Sigmoid colon (tissue), 7 donors: ENCODE data around the gene ANAPC16. TPM values are rescaled to one million over a fixed set of nuclear protein-coding genes. Genes with fewer than 3 reads are reported as not detected.
A peak's percentile ranks its signal among the peaks of the same experiment; 100 is the strongest.

Source experiments
- DNase-seq: peaks from one replicate; pipeline ENCODE4 v3.0.0-alpha.2; 2019
- H3K27ac ChIP-seq, 4 donors: fragments of 200-600 bp; sonication (generic); one replicate each; pipeline ENCODE4 v1.5.1; 2016 to 2019; ENCODE audit warnings: mild to moderate bottlenecking in 1 of 4
- H3K27me3 ChIP-seq, 3 donors: fragments of 200-600 bp; sonication (generic); one replicate each; pipeline ENCODE4 v1.5.1; 2019; ENCODE audit warnings: mild to moderate bottlenecking in 1 of 3
- H3K36me3 ChIP-seq, 4 donors: fragments of 200-600 bp; sonication (generic); one replicate each; pipeline ENCODE4 v1.5.1; 2016 to 2019
- H3K4me1 ChIP-seq, 4 donors: fragments of 200-600 bp; sonication (generic); one replicate each; pipeline ENCODE4 v1.5.1; 2017 to 2019
- H3K4me3 ChIP-seq, 4 donors: fragments of 200-600 bp; sonication (generic); one replicate each; pipeline ENCODE4 v1.5.1; 2017 to 2019; ENCODE audit warnings: mild to moderate bottlenecking in 2 of 4, moderate library complexity in 1 of 4
- H3K9me3 ChIP-seq, 4 donors: fragments of 200-600 bp in 3 of 4; sonication (generic) in 3 of 4; one replicate each; pipeline versions ENCODE4 v1.5.1 to v1.6.1; 2013 to 2019
- EP300 ChIP-seq, 4 donors: sonication (generic); formaldehyde crosslinking; IDR thresholded peaks; one replicate each; pipeline ENCODE4 v1.6.1; 2017; ENCODE audit warnings: antibody characterized with exemption in 4 of 4
- POLR2A ChIP-seq, 2 donors: fragments of 450-650 bp; IDR thresholded peaks; one replicate each; pipeline ENCODE4 v1.6.1; 2016; ENCODE audit warnings: antibody characterized with exemption in 2 of 2, mild to moderate bottlenecking in 2 of 2, moderate library complexity in 2 of 2
- POLR2AphosphoS5 ChIP-seq, 4 donors: sonication (generic); formaldehyde crosslinking; IDR thresholded peaks; one replicate each; pipeline ENCODE4 v1.6.1; 2017; ENCODE audit warnings: antibody characterized with exemption in 4 of 4
- WGBS, 2 donors: extraction: QIAGEN DNeasy Blood & Tissue Kit; methylation state at CpG; one replicate each; pipeline ENCODE4 v1.1.7; 2013; 5-methylcytosine and 5-hydroxymethylcytosine counted together
- intact Hi-C: fragments of 100-400 bp; cut with DNase I; formaldehyde crosslinking; loops from one replicate; pipeline ENCODE4 v1.15.1; 2023
- polyA plus RNA-seq, 3 donors: library from polyadenylated mRNA; stranded (reverse); fragments of 200-250 nt; gene quantifications; one replicate each; pipeline ENCODE4 v1.2.3, GENCODE V29; 2013
- total RNA-seq, 4 donors: library from RNA; depleted of rRNA; stranded (reverse); fragments of >200 nt; gene quantifications; one replicate each; pipeline ENCODE4 v1.1.0, GENCODE V29; 2016
- TF ChIP-seq, protein P1 (sequence below), 4 experiments: fragments of 450-650 bp in 3 of 4; fragments of 200-600 bp in 1 of 4; IDR thresholded peaks; one replicate each; pipeline ENCODE4 v1.5.1; 2016 to 2019; ENCODE audit warnings: antibody characterized with exemption in 4 of 4, mild to moderate bottlenecking in 3 of 4, moderate library complexity in 2 of 4
- donor health status: healthy with polysubstance abuse.
- donor health status: Bipolar disorder and iron deficiency.
- donor health status: healthy.

ANAPC16 gene
- total and polyA plus RNA-seq, 7 donors = 80.0 to 228 (median 187) TPM

DNA sequence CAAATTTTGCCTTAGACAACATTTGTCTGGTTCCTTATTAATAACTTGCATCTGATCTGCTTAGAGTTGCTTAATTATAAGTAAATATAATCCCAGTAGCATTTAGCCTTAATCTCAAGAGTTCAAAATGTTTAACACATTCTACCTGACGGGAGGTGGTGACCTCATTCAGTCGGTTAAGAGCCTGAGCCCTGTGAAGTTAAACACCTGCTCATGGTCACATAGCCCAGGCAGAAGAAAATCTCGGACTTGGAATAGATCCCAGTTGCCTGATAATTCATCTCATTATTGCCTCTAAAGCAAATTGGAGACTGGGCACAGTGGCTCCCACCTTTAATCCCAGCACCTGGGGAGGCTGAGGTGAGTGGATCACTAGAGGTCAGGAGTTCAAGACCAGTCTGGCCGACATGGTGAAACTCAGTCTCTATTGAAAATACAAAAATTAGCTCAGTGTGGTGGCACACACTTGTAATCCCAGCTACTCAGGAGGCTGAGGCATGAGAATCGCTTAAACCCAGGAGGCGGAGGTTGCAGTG, 18.8 kb downstream of the ANAPC16 start:
- Histone ChIP-seq H3K4me1 (peaks cover 0 to 9% (median under 1%) of the 10 kb centered on the region in 4 donors), H3K36me3 (peaks cover 7 to 77% (median 28%) of the 10 kb centered on the region in 4 donors), H3K27me3 (no peaks in the 10 kb centered on the region), H3K4me3 (no peak overlapping the region), H3K9me3 (no peaks in the 10 kb centered on the region), H3K27ac (no peak overlapping the region)
- DNase-seq = peak; percentile 14
- 46 to 82% methylated on average over 6 of the region's 6 CpGs for WGBS, 2 donors
- intact Hi-C loops = no loop called here
- TF ChIP-seq EP300 (IDR thresholded peaks at IDR 0.05) (no peak), POLR2A (IDR thresholded peaks at IDR 0.05) (no peak), POLR2AphosphoS5 (IDR thresholded peaks at IDR 0.05) (no peak)
- TF ChIP-seq, protein P1, sequence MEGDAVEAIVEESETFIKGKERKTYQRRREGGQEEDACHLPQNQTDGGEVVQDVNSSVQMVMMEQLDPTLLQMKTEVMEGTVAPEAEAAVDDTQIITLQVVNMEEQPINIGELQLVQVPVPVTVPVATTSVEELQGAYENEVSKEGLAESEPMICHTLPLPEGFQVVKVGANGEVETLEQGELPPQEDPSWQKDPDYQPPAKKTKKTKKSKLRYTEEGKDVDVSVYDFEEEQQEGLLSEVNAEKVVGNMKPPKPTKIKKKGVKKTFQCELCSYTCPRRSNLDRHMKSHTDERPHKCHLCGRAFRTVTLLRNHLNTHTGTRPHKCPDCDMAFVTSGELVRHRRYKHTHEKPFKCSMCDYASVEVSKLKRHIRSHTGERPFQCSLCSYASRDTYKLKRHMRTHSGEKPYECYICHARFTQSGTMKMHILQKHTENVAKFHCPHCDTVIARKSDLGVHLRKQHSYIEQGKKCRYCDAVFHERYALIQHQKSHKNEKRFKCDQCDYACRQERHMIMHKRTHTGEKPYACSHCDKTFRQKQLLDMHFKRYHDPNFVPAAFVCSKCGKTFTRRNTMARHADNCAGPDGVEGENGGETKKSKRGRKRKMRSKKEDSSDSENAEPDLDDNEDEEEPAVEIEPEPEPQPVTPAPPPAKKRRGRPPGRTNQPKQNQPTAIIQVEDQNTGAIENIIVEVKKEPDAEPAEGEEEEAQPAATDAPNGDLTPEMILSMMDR (IDR thresholded peaks at IDR 0.05) = no peak

DNA sequence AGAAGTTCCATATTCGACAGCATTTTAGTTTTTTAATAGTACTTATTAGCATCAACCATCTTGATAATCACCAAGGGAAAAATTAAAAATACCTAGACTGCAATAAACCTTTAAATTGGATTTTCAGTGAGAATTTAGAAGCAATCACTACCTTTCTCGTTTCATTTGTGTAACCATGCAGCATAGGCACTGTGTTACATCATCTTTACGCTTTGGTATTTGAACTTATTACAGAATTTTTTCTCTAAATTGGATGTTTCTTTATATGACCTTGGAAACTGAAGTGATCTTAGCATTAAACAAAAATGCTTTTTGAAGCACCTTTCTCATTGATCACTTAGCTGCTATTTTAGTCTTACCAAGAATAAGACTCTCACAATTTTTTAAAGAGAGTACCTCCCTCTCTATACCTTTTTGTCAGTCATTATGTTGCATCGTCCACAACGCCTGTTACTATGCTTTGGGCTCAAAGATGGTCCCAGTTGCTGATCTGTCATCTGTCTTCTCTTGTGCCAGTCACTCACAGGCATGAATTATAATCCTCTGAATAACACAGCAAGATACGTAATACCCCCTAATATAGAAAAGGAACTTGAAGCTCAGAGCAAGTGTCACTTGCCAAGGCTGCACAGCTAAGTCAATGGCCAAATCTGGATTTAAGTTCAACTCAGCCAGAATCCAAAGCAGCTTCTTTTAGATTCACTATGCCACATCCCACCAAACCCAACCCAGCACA, 19.9 kb downstream of the ANAPC16 start:
- H3K4me3 ChIP-seq = no peak overlapping the region
- peaks cover 7 to 68% (median 26%) of the 10 kb centered on the region in 4 donors for H3K36me3 ChIP-seq
- intact Hi-C loops = no loop called here
- DNase-seq = no peak
- H3K27me3 ChIP-seq = no peaks in the 10 kb centered on the region
- no peaks in the 10 kb centered on the region for H3K4me1 ChIP-seq
- TF ChIP-seq POLR2A (IDR thresholded peaks at IDR 0.05) = no peak
- TF ChIP-seq EP300 (IDR thresholded peaks at IDR 0.05) = no peak
- TF ChIP-seq, protein P1 (IDR thresholded peaks at IDR 0.05) = no peak
- TF ChIP-seq POLR2AphosphoS5 (IDR thresholded peaks at IDR 0.05) = no peak
- 90 to 93% methylated on average over 6 of the region's 6 CpGs for WGBS, 2 donors
- no peak overlapping the region for H3K27ac ChIP-seq
- H3K9me3 ChIP-seq = no peaks in the 10 kb centered on the region

DNA sequence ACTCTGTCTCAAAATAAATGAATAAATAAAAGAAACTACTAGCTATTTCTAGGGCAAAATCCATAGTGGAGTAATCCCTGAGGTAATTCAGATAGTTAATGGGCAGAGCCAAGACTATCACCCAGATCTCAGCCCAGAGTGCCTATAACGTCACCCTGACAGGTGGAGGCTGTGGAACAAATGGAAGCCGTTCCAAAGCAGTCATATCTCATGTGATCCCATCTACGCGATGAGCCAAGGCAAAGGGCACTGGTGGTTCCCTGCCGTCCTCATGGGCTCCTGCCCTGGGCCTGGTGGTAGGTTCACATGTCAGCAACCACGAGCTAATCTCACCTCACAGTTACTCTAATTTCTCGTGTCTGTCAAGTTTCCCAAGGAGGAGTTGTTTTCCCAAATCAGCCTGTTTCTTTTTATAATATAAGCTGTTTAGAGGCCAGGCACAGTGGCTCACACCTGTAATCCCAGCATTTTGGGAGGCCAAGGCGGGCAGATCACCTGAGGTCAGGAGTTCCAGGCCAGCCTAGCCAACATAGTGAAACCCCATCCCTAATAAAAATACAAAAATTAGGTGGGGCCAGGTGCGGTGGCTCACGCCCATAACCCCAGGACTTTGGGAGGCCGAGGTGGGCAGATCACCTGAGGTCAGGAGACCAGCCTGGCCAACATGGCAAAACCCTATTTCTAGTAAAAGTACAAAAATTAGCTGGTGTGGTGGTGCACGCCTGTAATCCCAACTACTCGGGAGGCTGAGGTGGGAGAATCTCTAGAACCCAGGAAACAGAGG, 22.8 kb downstream of the ANAPC16 start:
- Histone ChIP-seq H3K27ac (no peak overlapping the region), H3K4me3 (no peak overlapping the region), H3K4me1 (peaks cover 0 to 19% (median 17%) of the 10 kb centered on the region in 4 donors), H3K36me3 (peaks cover 0 to 41% (median 19%) of the 10 kb centered on the region in 4 donors), H3K9me3 (no peaks in the 10 kb centered on the region), H3K27me3 (no peaks in the 10 kb centered on the region)
- TF ChIP-seq EP300 (IDR thresholded peaks at IDR 0.05) = no peak
- no peak for TF ChIP-seq POLR2AphosphoS5 (IDR thresholded peaks at IDR 0.05)
- TF ChIP-seq, protein P1 (IDR thresholded peaks at IDR 0.05) = no peak
- TF ChIP-seq POLR2A (IDR thresholded peaks at IDR 0.05) = no peak
- 94 to 97% methylated on average over 13 of the region's 13 CpGs for WGBS, 2 donors
- intact Hi-C loops = no loop called here
- DNase-seq = no peak

DNA sequence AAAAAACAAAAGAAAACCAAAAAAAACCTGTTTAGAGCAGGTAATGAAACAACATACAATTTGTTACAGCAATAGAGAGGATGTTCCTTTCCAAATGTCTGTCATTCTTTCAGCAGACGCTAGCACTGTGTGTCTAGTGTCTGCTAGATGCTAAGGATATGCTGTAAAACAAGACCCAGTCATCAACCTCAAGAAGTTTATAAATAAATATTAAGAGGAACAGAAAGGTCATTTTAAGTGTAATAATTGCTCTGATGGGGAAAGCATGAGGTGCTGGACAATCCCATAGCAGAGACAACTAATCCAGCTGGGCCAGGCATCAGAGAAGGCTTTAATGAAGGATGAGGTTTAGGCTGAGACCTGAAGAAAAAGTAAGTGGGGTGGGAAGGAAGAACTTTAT, 23.6 kb downstream of the ANAPC16 start:
- no peaks in the 10 kb centered on the region for H3K9me3 ChIP-seq
- no peak overlapping the region for H3K27ac ChIP-seq
- TF ChIP-seq, protein P1 (IDR thresholded peaks at IDR 0.05) = no peak
- no peak for TF ChIP-seq POLR2A (IDR thresholded peaks at IDR 0.05)
- no peak for TF ChIP-seq POLR2AphosphoS5 (IDR thresholded peaks at IDR 0.05)
- TF ChIP-seq EP300 (IDR thresholded peaks at IDR 0.05) = no peak
- H3K27me3 ChIP-seq = no peaks in the 10 kb centered on the region
- H3K4me1 ChIP-seq = peaks cover 0 to 27% (median 25%) of the 10 kb centered on the region in 4 donors
- 37 to 74% methylated on average over 1 of the region's 1 CpG for WGBS, 2 donors
- DNase-seq = no peak
- peaks cover 0 to 33% (median 11%) of the 10 kb centered on the region in 4 donors for H3K36me3 ChIP-seq
- no peak overlapping the region for H3K4me3 ChIP-seq
- intact Hi-C loops = no loop called here
